ENCODE data around the gene API5.

The API5 gene

DNA sequence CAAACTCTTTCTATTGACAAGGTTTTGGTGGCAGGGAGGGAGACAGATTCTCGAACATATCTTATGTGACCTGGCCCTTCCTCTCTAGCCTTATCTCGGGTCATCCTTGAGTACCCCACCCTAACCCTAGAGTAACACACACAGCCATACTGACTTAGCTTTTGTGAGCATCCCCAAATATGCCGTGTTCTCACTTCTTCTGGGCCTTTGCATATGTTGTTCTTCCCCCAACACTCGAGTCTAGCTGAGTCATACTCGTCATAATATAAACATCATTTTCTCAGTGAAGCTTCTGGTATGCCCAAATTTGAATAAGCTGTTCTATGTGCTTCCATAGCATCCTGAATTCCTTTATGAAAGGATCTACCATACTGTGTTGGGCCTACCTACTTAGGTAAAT, 54.9 kb downstream of the API5 start:
- Histone ChIP-seq H3K27me3 (ENCODE audit: control insufficient read depth, insufficient read depth, low read length) (no peaks in the 10 kb centered on the region), H3K36me3 (ENCODE audit: control insufficient read depth, low read depth, low read length) (peaks cover 9% of the 10 kb centered on the region), H3K9ac (ENCODE audit: low read length) (no peak overlapping the region), H3K4me1 (ENCODE audit: control insufficient read depth, low read depth, low read length) (no peaks in the 10 kb centered on the region), H3K9me3 (ENCODE audit: control insufficient read depth, low read depth, low read length) (no peaks in the 10 kb centered on the region), H3K4me3 (ENCODE audit: low read length) (no peak overlapping the region), H3K27ac (ENCODE audit: low read length) (no peak overlapping the region)

GRCh38 chr11:43367382-43368178, 55.8 kb downstream of the API5 start:
- Histone ChIP-seq H3K27ac (ENCODE audit: low read length) (no peak overlapping the region), H3K9ac (ENCODE audit: low read length) (no peak overlapping the region), H3K4me3 (ENCODE audit: low read length) (no peak overlapping the region), H3K36me3 (ENCODE audit: control insufficient read depth, low read depth, low read length) (peaks cover 12% of the 10 kb centered on the region), H3K4me1 (ENCODE audit: control insufficient read depth, low read depth, low read length) (no peaks in the 10 kb centered on the region), H3K27me3 (ENCODE audit: control insufficient read depth, insufficient read depth, low read length) (no peaks in the 10 kb centered on the region), H3K9me3 (ENCODE audit: control insufficient read depth, low read depth, low read length) (no peaks in the 10 kb centered on the region)

GRCh38 chr11:43376065-43376464, 64.3 kb downstream of the API5 start:
- Histone ChIP-seq H3K9me3 (ENCODE audit: control insufficient read depth, low read depth, low read length) (no peaks in the 10 kb centered on the region), H3K27ac (ENCODE audit: low read length) (no peak overlapping the region), H3K4me1 (ENCODE audit: control insufficient read depth, low read depth, low read length) (no peaks in the 10 kb centered on the region), H3K36me3 (ENCODE audit: control insufficient read depth, low read depth, low read length) (peaks cover 10% of the 10 kb centered on the region), H3K9ac (ENCODE audit: low read length) (no peak overlapping the region), H3K27me3 (ENCODE audit: control insufficient read depth, insufficient read depth, low read length) (no peaks in the 10 kb centered on the region), H3K4me3 (ENCODE audit: low read length) (no peak overlapping the region)

DNA sequence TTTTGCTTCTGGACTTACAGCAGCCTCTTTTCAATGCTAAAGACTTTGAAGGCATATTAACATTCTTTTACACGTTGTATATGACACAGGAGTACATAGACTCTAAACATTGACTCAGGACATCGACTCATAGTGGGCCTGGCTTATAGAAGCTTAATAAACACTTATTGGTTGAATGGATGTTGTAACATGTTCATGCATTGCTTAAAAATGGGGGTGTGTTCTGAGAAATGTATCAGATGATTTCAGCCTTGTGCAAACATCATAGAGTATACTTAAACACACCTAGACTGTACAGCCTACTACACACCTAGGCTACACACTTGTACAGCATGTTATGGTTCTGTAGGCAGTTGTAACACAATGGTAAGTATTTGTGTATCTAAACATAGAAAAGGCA, 64.8 kb downstream of the API5 start:
- Histone ChIP-seq H3K9ac (ENCODE audit: low read length) (no peak overlapping the region), H3K9me3 (ENCODE audit: control insufficient read depth, low read depth, low read length) (no peaks in the 10 kb centered on the region), H3K4me3 (ENCODE audit: low read length) (no peak overlapping the region), H3K4me1 (ENCODE audit: control insufficient read depth, low read depth, low read length) (peaks cover 5% of the 10 kb centered on the region), H3K36me3 (ENCODE audit: control insufficient read depth, low read depth, low read length) (peaks cover 10% of the 10 kb centered on the region), H3K27ac (ENCODE audit: low read length) (no peak overlapping the region), H3K27me3 (ENCODE audit: control insufficient read depth, insufficient read depth, low read length) (no peaks in the 10 kb centered on the region)

DNA sequence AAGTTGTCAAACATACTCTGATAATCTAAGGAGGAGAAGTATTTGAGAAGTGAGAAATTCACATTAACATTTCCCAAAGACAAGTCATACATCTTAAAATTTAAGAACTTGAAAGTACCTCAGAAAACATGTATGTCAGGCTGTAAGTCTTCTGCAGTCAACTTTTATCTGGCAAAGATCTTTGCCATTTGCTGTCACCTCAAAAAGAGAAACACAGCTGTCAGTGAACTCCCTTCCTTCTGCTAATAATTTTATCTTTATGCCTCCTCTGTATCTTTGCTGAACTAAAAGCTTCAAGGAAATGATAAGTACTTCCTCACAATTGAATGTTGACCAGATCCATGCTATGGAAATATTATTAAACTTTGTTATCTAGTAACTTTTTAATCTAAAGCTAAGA, 65.6 kb downstream of the API5 start:
- Histone ChIP-seq H3K4me3 (ENCODE audit: low read length) (no peak overlapping the region), H3K27ac (ENCODE audit: low read length) (no peak overlapping the region), H3K27me3 (ENCODE audit: control insufficient read depth, insufficient read depth, low read length) (no peaks in the 10 kb centered on the region), H3K9me3 (ENCODE audit: control insufficient read depth, low read depth, low read length) (no peaks in the 10 kb centered on the region), H3K9ac (ENCODE audit: low read length) (no peak overlapping the region), H3K36me3 (ENCODE audit: control insufficient read depth, low read depth, low read length) (peaks cover 6% of the 10 kb centered on the region), H3K4me1 (ENCODE audit: control insufficient read depth, low read depth, low read length) (peaks cover 8% of the 10 kb centered on the region)

DNA sequence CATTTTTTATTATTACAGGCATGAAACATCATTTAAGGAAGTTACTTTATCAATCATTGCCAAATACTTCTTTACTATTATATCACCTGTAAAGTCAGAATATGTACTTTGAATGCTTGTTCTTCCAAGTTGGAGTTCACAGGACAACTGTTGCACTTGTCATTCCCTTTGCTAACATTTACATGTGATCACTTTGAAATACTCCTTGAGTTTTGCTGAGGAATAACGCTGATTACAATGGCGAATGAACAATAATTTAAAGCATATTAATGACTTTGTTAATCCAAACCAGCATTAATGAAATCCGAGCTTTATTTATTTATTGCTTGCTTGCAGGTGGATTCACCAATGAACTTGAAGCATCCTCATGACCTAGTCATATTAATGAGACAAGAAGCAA, 67.1 kb downstream of the API5 start:
- Histone ChIP-seq H3K9me3 (ENCODE audit: control insufficient read depth, low read depth, low read length) (no peaks in the 10 kb centered on the region), H3K9ac (ENCODE audit: low read length) (no peak overlapping the region), H3K36me3 (ENCODE audit: control insufficient read depth, low read depth, low read length) (peaks cover 6% of the 10 kb centered on the region), H3K27me3 (ENCODE audit: control insufficient read depth, insufficient read depth, low read length) (no peaks in the 10 kb centered on the region), H3K27ac (ENCODE audit: low read length) (no peak overlapping the region), H3K4me3 (ENCODE audit: low read length) (no peak overlapping the region), H3K4me1 (ENCODE audit: control insufficient read depth, low read depth, low read length) (peaks cover 8% of the 10 kb centered on the region)

DNA sequence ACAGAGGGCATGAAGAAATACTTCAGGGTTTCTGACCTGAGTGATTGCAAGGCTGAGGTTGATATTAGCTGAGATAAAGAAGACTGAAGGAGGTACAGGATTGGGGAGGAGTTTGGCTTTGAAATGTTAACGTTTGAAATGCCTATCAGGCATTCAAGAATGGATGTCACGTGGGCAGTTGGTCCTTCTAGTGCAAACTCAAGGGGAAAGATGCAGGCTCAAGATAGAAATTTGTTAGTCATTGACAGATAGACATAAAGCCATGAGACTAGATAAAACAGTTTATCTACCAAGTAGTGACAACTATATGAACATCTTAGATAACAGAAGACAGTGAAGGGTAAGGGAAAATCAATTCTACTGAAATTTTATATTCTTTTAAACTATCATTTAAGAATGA, 70.0 kb downstream of the API5 start:
- Histone ChIP-seq H3K9ac (ENCODE audit: low read length) (no peak overlapping the region), H3K27ac (ENCODE audit: low read length) (no peak overlapping the region), H3K4me3 (ENCODE audit: low read length) (no peak overlapping the region), H3K36me3 (ENCODE audit: control insufficient read depth, low read depth, low read length) (peaks cover 14% of the 10 kb centered on the region), H3K27me3 (ENCODE audit: control insufficient read depth, insufficient read depth, low read length) (no peaks in the 10 kb centered on the region), H3K4me1 (ENCODE audit: control insufficient read depth, low read depth, low read length) (peaks cover 8% of the 10 kb centered on the region), H3K9me3 (ENCODE audit: control insufficient read depth, low read depth, low read length) (no peaks in the 10 kb centered on the region)

DNA sequence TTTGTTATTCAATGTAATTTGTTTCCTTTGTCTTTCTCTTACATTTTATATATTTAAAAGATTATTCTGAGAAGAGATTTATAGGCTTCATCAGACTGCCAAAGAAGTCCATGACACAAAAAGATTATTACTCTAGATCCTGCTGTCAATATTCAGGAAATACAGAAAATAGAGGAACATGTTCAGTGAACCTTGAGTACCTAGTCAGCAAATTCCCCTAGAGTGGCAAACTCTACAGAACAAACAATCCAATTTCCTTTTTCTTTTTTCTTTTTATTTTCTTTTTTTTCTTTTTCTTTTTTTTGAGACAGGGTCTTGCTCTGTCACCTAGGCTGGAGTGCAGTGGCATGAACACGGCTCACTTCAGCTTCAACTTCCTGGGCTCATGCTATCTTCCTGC, 70.8 kb downstream of the API5 start:
- Histone ChIP-seq H3K9me3 (ENCODE audit: control insufficient read depth, low read depth, low read length) (no peaks in the 10 kb centered on the region), H3K9ac (ENCODE audit: low read length) (no peak overlapping the region), H3K4me3 (ENCODE audit: low read length) (no peak overlapping the region), H3K4me1 (ENCODE audit: control insufficient read depth, low read depth, low read length) (peaks cover 8% of the 10 kb centered on the region), H3K36me3 (ENCODE audit: control insufficient read depth, low read depth, low read length) (peaks cover 14% of the 10 kb centered on the region), H3K27ac (ENCODE audit: low read length) (no peak overlapping the region), H3K27me3 (ENCODE audit: control insufficient read depth, insufficient read depth, low read length) (no peaks in the 10 kb centered on the region)

DNA sequence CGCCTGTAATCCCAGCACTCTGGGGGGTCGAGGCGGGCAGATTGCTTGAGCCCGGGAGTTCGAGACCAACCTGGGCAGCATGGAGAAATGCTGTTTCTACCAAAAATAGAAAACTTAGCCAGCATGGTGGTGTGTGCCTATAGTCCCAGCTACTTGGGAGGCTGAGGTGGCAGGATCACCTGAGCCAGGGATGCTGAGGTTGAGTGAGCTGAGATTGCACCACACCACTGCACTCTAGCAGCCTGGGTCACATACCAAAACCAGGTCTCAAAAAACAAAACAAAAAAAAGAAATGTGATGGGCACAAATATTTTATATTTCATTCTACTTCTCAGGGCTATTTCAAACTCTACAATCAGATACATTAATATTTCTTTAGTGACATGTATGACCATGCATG, 72.6 kb downstream of the API5 start:
- Histone ChIP-seq H3K27ac (ENCODE audit: low read length) (no peak overlapping the region), H3K27me3 (ENCODE audit: control insufficient read depth, insufficient read depth, low read length) (no peaks in the 10 kb centered on the region), H3K9ac (ENCODE audit: low read length) (no peak overlapping the region), H3K36me3 (ENCODE audit: control insufficient read depth, low read depth, low read length) (peaks cover 11% of the 10 kb centered on the region), H3K4me1 (ENCODE audit: control insufficient read depth, low read depth, low read length) (peaks cover 8% of the 10 kb centered on the region), H3K9me3 (ENCODE audit: control insufficient read depth, low read depth, low read length) (no peaks in the 10 kb centered on the region), H3K4me3 (ENCODE audit: low read length) (no peak overlapping the region)

DNA sequence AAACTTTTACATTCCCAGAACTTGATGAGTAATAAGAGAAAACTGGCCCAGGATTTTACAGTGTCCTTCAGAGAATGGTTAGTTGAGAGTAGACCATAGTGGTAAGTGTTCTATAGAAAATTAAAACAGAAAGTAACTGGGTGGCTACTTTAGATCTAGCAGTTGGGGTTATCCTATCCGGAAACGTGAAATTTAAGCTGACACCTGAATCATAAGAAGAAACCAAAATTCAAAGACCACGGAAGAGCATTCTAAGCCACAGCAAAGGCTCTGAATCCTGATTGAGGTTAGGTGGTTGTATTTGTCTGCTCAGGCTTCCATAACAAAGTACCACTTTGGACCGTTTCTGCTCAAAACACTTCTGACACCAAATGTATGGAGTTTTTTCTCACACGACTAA, 80.9 kb downstream of the API5 start:
- Histone ChIP-seq H3K27me3 (ENCODE audit: control insufficient read depth, insufficient read depth, low read length) (no peaks in the 10 kb centered on the region), H3K4me3 (ENCODE audit: low read length) (no peak overlapping the region), H3K4me1 (ENCODE audit: control insufficient read depth, low read depth, low read length) (peaks cover 5% of the 10 kb centered on the region), H3K27ac (ENCODE audit: low read length) (no peak overlapping the region), H3K9ac (ENCODE audit: low read length) (no peak overlapping the region), H3K9me3 (ENCODE audit: control insufficient read depth, low read depth, low read length) (no peaks in the 10 kb centered on the region), H3K36me3 (ENCODE audit: control insufficient read depth, low read depth, low read length) (peaks cover 54% of the 10 kb centered on the region)

DNA sequence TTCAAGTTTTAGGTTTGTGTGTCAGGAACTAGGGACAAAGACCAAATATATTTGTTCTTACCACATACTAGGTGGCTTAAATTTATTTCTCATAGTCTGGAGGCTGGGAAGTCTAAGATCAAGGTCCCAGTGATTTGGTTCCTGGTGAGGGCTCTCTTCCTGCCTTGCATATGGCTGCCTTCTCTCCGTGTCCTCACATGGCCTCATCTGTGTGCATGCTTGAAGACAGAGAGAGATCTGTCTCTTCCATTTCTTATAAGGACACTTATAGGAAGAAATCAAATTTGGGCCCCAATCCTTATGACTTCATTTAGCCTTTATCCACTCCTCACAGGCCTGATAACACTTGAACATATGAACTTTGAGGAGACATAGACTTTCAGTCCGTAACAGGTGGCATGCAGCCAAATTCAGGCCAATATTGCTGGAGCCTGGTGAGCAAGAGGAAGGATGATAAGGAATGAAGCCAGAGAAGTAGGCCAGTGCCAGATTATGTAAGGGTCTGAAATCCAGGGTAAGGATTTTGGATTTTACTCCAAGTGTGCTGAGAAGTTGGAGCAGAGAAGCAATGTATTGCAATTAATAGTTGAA, 82.1 kb downstream of the API5 start:
- Histone ChIP-seq H3K27me3 (ENCODE audit: control insufficient read depth, insufficient read depth, low read length) (no peaks in the 10 kb centered on the region), H3K9me3 (ENCODE audit: control insufficient read depth, low read depth, low read length) (no peaks in the 10 kb centered on the region), H3K4me3 (ENCODE audit: low read length) (no peak overlapping the region), H3K27ac (ENCODE audit: low read length) (no peak overlapping the region), H3K4me1 (ENCODE audit: control insufficient read depth, low read depth, low read length) (peaks cover 5% of the 10 kb centered on the region), H3K36me3 (ENCODE audit: control insufficient read depth, low read depth, low read length) (peaks cover 63% of the 10 kb centered on the region), H3K9ac (ENCODE audit: low read length) (no peak overlapping the region)
